ENCODE results near the gene POLR2H. TPM values are rescaled to one million over a fixed set of nuclear protein-coding genes. Genes with fewer than 3 reads are reported as not detected.

POLR2H gene
- total and polyA plus RNA-seq, 3 donors from 2014 or later, result 65.0 to 76.4 (median 72.2) TPM

DNA sequence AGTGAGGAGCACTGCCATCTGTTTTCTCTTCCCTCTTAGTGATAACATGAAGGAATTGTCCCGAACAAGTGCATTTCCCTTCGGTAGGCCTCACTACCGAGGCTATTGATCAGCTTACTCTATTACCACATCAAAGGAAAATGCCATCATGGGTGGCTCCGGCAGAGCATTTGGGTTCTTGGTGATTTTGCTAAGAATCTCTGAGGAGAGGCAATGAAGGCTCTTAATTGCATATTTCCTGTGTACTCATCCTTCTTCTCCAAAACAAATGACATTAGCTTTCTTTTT is 53.6 kb downstream of the POLR2H start:
- no peaks in the 10 kb centered on the region for H3K36me3 ChIP-seq (ENCODE audit: low read depth, missing control alignments)
- intact Hi-C loops (cut with DNase I; ENCODE audit: low total_unique reads), result no loop called here
- WGBS, 2 donors, result 81 to 83% methylated on average over 4 of the region's 4 CpGs
- H3K27ac ChIP-seq, result no peak overlapping the region
- no peak overlapping the region for H3K4me3 ChIP-seq
- H3K4me1 ChIP-seq, result no peaks in the 10 kb centered on the region
- no peaks in the 10 kb centered on the region for H3K9me3 ChIP-seq
- TF ChIP-seq, protein P1, sequence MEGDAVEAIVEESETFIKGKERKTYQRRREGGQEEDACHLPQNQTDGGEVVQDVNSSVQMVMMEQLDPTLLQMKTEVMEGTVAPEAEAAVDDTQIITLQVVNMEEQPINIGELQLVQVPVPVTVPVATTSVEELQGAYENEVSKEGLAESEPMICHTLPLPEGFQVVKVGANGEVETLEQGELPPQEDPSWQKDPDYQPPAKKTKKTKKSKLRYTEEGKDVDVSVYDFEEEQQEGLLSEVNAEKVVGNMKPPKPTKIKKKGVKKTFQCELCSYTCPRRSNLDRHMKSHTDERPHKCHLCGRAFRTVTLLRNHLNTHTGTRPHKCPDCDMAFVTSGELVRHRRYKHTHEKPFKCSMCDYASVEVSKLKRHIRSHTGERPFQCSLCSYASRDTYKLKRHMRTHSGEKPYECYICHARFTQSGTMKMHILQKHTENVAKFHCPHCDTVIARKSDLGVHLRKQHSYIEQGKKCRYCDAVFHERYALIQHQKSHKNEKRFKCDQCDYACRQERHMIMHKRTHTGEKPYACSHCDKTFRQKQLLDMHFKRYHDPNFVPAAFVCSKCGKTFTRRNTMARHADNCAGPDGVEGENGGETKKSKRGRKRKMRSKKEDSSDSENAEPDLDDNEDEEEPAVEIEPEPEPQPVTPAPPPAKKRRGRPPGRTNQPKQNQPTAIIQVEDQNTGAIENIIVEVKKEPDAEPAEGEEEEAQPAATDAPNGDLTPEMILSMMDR (IDR thresholded peaks at IDR 0.05), result no peak
- TF ChIP-seq POLR2A (IDR thresholded peaks at IDR 0.05), result no peak
- DNase-seq, result no peak
- no peaks in the 10 kb centered on the region for H3K27me3 ChIP-seq

DNA sequence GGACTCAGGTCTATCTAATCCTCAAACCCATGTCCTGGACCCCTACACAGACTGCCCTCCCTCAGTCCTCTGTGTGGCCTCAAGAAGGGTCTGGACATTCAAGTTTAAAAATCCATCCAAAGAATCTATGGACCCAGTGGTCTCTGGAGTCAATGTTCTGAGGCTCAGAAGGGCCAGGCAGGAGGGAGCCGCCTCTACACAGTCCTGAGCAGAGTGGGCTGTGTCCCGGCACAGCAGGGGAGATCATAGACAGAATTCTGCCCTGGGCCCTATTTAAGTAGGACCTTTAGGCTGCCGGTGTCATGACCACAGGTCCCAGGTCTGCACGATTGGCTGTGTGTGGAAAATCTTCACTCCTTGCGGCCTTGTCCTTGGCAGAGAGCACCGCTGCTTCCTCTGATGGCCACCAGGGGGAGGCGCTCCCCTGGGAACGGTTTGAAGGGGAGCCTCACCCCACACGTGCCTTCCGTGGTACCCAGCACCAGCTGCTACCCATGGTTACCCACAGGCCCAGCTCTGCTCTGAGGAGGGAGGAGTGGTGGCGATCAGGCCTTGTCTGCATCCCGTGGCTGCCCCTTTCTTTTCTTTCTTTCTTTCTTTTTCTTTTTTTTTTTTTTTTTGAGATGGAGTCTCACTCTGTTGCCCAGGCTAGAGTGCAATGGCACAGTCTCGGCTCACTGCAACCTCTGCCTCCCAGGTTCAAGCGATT is 56.3 kb downstream of the POLR2H start:
- TF ChIP-seq, protein P1 (IDR thresholded peaks at IDR 0.05), result peak; percentile 66 to 80 (median 78)
- no peak for TF ChIP-seq POLR2A (IDR thresholded peaks at IDR 0.05)
- no peaks in the 10 kb centered on the region for H3K36me3 ChIP-seq (ENCODE audit: low read depth, missing control alignments)
- intact Hi-C loops (cut with DNase I; ENCODE audit: low total_unique reads), result no loop called here
- H3K4me1 ChIP-seq, result no peaks in the 10 kb centered on the region
- no peaks in the 10 kb centered on the region for H3K27me3 ChIP-seq
- WGBS, 2 donors, result 38 to 57% methylated on average over 5 to 14 of the region's 14 CpGs
- H3K4me3 ChIP-seq, result no peak overlapping the region
- peak; percentile 77 for DNase-seq
- H3K27ac ChIP-seq, result no peak overlapping the region
- H3K9me3 ChIP-seq, result no peaks in the 10 kb centered on the region

Small RNA genes lying within 50 kb of the gene (small RNA-seq; reads per million reads assigned to genes)
- gene SNORD66, result 1,038 to 1,085 reads per million in 2 donors

Other genes with a start within 250 kb of the POLR2H start
- 10 to 100 TPM; 37.2 to 48.1 TPM for gene EIF2B5, start 226.4 kb upstream of the POLR2H start, total RNA-seq
- gene EIF2B5, start 226.4 kb upstream of the POLR2H start, polyA plus RNA-seq (ENCODE audit: insufficient read depth, low read depth, low replicate concordance), result 36.7 TPM
- gene DVL3, start 206.3 kb upstream of the POLR2H start, total RNA-seq, result 10 to 100 TPM; 80.5 to 86.8 TPM
- 53.7 TPM for gene DVL3, start 206.3 kb upstream of the POLR2H start, polyA plus RNA-seq (ENCODE audit: insufficient read depth, low read depth, low replicate concordance)
- 100 to 1,000 TPM; 238 to 334 TPM for gene AP2M1, start 186.9 kb upstream of the POLR2H start, total RNA-seq
- 346 TPM for gene AP2M1, start 186.9 kb upstream of the POLR2H start, polyA plus RNA-seq (ENCODE audit: insufficient read depth, low read depth, low replicate concordance)
- 100 to 1,000 TPM; 111 to 115 TPM for gene ABCF3, start 175.5 kb upstream of the POLR2H start, total RNA-seq
- gene ABCF3, start 175.5 kb upstream of the POLR2H start, polyA plus RNA-seq (ENCODE audit: insufficient read depth, low read depth, low replicate concordance), result 69.3 TPM
- gene VWA5B2, start 132.1 kb upstream of the POLR2H start, total RNA-seq, result 10 to 100 TPM; 13.8 to 17.6 TPM
- gene VWA5B2, start 132.1 kb upstream of the POLR2H start, polyA plus RNA-seq (ENCODE audit: insufficient read depth, low read depth, low replicate concordance), result 2.5 TPM
- 10 to 100 TPM; 79.4 to 91.7 TPM for gene ALG3, start 112.7 kb upstream of the POLR2H start, total RNA-seq
- 58.7 TPM for gene ALG3, start 112.7 kb upstream of the POLR2H start, polyA plus RNA-seq (ENCODE audit: insufficient read depth, low read depth, low replicate concordance)
- 10 to 100 TPM; 10.2 to 15.0 TPM for gene EEF1AKMT4, start 112.0 kb upstream of the POLR2H start, total RNA-seq
- 16.9 TPM for gene EEF1AKMT4, start 112.0 kb upstream of the POLR2H start, polyA plus RNA-seq (ENCODE audit: insufficient read depth, low read depth, low replicate concordance)
- gene CAMK2N2, start 100.2 kb upstream of the POLR2H start, total RNA-seq, result under 1 TPM in 1 of 2 donors, not detected in 1; 0.24 TPM
- gene CAMK2N2, start 100.2 kb upstream of the POLR2H start, polyA plus RNA-seq (ENCODE audit: insufficient read depth, low read depth, low replicate concordance), result 0.40 TPM
- 1 to 10 TPM; 1.4 TPM for gene ECE2, start 85.7 kb upstream of the POLR2H start, total RNA-seq
- 1.1 TPM for gene ECE2, start 85.7 kb upstream of the POLR2H start, polyA plus RNA-seq (ENCODE audit: insufficient read depth, low read depth, low replicate concordance)
- gene PSMD2, start 62.5 kb upstream of the POLR2H start, total RNA-seq, result 100 to 1,000 TPM; 289 to 339 TPM
- 379 TPM for gene PSMD2, start 62.5 kb upstream of the POLR2H start, polyA plus RNA-seq (ENCODE audit: insufficient read depth, low read depth, low replicate concordance)
- gene EIF4G1, start 47.1 kb upstream of the POLR2H start, total RNA-seq, result 100 to 1,000 TPM; 295 TPM
- gene EIF4G1, start 47.1 kb upstream of the POLR2H start, polyA plus RNA-seq (ENCODE audit: insufficient read depth, low read depth, low replicate concordance), result 255 TPM
- 10 to 100 TPM; 75.9 to 77.2 TPM for gene FAM131A, start 24.1 kb upstream of the POLR2H start, total RNA-seq
- gene FAM131A, start 24.1 kb upstream of the POLR2H start, polyA plus RNA-seq (ENCODE audit: insufficient read depth, low read depth, low replicate concordance), result 28.1 TPM
- gene CLCN2, start 105 bp upstream of the POLR2H start, total RNA-seq, result 100 to 1,000 TPM in 1 of 2 donors, 10 to 100 TPM in 1; 98.2 to 118 TPM
- 46.7 TPM for gene CLCN2, start 105 bp upstream of the POLR2H start, polyA plus RNA-seq (ENCODE audit: insufficient read depth, low read depth, low replicate concordance)
- under 1 TPM; 0.71 to 0.93 TPM for gene THPO, start 16.5 kb downstream of the POLR2H start, total RNA-seq
- gene THPO, start 16.5 kb downstream of the POLR2H start, polyA plus RNA-seq (ENCODE audit: insufficient read depth, low read depth, low replicate concordance), result 7.6 TPM
- 1 to 10 TPM; 3.5 to 4.3 TPM for gene CHRD, start 18.3 kb downstream of the POLR2H start, total RNA-seq
- gene CHRD, start 18.3 kb downstream of the POLR2H start, polyA plus RNA-seq (ENCODE audit: insufficient read depth, low read depth, low replicate concordance), result 4.3 TPM
- gene EPHB3, start 200.1 kb downstream of the POLR2H start, total RNA-seq, result 1 to 10 TPM; 2.0 to 2.3 TPM
- gene EPHB3, start 200.1 kb downstream of the POLR2H start, polyA plus RNA-seq (ENCODE audit: insufficient read depth, low read depth, low replicate concordance), result 2.6 TPM